GM10847 (cell line): ENCODE data around the gene SSR1.

ENCODE experiments used
- POLR2A ChIP-seq: IDR thresholded peaks from 2 replicates; pipeline ENCODE4 v1.6.1; 2011; ENCODE audit not compliant: insufficient read length; ENCODE audit errors: extremely low read depth

The SSR1 gene

GRCh38 chr6:7261852-7262461, 51.0 kb downstream of the SSR1 start:
- TF ChIP-seq POLR2A: no peak

GRCh38 chr6:7261032-7261841, 51.8 kb downstream of the SSR1 start:
- TF ChIP-seq POLR2A: no peak

GRCh38 chr6:7260291-7261031, 52.5 kb downstream of the SSR1 start:
- TF ChIP-seq POLR2A: no peak

GRCh38 chr6:7258231-7258763, 54.7 kb downstream of the SSR1 start:
- no peak for TF ChIP-seq POLR2A

DNA sequence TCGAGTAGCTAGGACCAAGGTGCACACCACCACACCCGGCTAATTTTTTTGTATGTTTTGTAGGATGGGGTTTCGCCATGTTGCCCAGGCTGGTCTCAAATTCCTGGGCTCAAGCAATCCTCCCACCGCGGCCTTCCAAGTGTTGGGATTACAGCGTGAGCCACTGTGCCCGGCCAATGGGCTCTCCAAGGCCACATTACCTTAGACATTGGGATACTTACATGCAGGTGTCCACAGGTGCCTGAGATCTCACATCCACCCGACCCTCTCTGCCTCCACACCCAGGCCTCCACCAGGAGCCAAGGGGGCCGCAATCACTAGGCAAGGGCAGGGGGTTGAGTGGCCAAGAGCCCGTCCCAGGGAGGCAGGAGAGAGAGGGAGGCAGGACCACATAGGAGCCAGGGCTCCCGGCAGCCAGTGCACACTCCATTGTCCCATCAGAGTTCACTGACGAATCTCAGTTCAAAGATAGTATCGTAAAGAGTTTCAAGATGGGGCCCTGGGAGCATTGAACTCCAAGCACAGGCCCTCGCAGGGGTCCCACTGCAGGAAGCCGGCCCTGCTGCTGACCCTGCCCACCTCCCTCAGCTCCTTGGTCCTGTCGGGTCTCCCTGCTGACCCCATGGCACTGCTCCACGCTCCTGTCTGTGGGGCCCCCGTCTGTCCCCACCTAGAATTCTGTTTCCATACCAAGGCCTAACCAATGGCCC, 55.3 kb downstream of the SSR1 start:
- TF ChIP-seq POLR2A: no peak

DNA sequence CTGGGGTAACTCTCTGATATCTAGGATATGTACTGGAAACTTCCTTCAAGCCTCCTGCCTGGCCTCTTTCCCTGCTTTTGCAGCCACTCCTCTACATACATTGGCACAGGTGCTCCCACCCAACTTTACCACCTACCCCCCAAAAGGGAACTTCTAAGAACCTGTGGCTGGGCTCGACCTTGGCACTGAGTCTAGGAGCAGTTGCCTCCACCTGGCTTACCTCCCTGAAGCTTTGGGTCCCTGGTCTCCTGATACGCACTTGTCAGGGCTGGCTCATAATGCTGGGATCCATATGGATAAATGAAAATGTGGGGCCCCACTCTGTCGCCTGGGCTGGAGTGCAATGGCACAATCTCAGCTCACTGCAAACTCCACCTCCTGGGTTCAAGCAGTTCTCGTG, 56.2 kb downstream of the SSR1 start:
- no peak for TF ChIP-seq POLR2A

- TF ChIP-seq POLR2A: no peak
These were observed 57.1 kb downstream of the SSR1 start for GRCh38 chr6:7255918-7256317.

DNA sequence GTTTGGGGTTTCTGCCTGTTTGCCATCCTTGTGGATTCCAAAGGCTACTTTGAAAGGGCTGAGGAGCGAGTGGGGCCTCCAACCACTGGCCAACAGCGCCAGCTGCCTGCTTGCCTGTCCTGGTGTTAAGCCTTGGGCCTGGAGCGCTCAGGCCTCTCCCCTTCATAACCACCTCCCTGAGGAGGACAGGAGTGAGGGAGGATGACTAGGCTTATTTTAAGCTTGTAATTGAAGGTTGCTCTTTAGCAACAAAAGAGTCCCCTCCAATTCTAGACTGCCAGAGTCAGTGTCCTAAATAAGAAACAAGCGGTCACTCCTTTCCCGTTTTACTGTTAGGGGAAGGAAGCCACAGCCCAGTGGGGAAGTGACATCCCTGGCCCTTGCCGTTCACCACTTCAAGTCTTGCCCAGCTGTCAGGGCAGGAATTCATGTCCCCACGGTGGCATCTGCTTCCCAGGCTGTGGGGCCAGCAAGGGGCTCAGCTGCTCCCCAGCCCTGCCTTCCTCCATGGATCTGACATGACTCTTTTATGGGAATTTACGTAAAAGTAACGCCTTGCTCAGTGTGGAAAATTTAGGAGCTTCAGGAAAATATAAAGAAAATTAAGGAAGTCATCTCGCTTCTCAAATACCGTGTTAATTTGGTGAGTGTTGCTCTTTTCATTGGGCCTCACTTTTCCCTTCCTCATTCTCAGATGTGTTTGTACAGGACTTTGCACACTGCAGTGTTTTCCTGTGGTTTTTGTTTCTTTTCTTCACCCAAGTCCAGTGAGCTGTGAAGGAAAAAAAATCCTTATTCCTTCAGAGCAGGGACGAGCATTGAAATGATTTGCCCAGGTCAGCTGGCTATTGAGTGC, 57.8 kb downstream of the SSR1 start:
- no peak for TF ChIP-seq POLR2A

DNA sequence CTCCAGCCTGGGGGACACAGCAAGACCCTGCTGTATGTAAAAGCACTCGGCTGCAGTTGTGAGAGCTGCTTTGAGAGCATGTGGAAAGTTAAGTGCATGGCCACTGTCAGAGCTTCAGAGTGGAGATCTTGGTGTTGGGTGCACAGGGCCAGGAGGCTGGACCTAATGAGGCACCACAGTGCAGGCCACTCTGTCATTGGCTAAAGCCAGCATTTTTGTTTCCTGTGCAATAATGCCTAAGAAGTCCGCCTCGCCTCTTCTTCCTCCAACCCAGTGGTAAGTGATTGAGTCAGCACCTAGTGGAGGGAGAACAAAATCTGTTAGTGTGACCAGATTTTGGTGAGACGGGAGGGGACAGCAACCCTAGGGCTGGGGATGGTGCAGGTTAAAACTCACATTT, 60.6 kb downstream of the SSR1 start:
- TF ChIP-seq POLR2A: no peak

- TF ChIP-seq POLR2A: no peak
These were observed 61.2 kb downstream of the SSR1 start for GRCh38 chr6:7251646-7252260.

- no peak for TF ChIP-seq POLR2A
These were observed 62.2 kb downstream of the SSR1 start for GRCh38 chr6:7250812-7251211.

DNA sequence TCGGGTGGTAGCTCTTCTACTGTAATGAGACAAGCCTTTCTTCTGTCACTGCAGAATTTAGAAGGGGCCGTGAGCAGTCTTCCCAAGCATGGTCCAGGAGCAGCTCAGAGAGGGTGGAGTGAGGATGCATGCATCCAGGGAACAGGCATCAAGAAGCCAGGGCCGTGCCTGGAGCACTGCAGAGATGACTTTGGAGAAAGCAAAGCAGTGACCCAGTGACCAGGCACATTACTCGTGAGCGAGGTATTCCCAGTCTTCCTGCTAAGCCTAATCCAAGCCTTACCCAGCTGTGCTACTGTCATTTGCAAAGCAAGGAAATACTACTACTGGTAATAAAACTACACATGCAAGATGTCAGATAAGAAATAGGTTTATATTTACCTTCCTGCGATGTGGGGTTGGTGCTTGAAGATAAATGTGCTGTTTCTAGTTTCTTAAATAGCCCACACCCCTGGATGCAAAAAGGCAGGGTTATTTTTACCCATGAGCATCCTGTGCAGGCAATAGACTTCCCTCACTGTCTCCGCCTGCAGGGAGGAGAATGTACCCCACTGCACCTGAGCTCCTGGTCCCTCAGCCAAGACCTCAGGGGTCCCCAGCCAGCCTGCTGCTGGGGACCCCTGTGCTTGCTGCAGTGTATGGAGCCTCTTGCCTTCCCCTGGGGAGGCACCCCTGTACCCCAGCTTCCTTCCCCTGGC, 62.9 kb downstream of the SSR1 start:
- TF ChIP-seq POLR2A: no peak

DNA sequence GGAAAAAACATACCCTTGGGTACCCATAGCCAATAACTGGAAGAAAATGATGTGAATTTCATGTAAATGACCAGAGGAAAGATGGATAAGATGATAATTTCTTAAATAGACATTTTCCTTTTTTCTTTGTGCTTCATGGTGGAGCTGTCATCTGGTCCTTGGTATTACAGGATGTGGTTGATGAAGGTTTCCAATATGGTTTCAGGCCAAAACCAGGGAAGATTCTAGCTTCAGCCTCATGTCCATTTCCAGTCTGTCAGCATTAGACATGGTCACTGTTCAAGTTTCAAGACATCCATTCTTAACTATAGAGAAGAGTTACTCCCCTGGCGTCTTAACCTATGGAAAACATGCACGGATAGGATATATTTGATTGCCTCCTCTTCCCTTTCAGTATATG, 63.6 kb downstream of the SSR1 start:
- no peak for TF ChIP-seq POLR2A
